Dendritic cell treated with granulocyte-macrophage colony-stimulating factor and Interleukin-4, amounts not matched to agents 40 ng/mL and 50 ng/mL, for 4 days (primary cell): ENCODE measurements around the gene MAFB.

Experiments
- H3K27ac Mint-ChIP-seq: one replicate; pipeline ENCODE4 v1.8.0; 2022; ENCODE audit warnings: mild to moderate bottlenecking, mixed read lengths
- H3K27me3 Mint-ChIP-seq: one replicate; pipeline ENCODE4 v1.8.0; 2022; ENCODE audit warnings: mild to moderate bottlenecking, mixed read lengths
- H3K36me3 Mint-ChIP-seq: one replicate; pipeline ENCODE4 v1.8.0; 2022; ENCODE audit warnings: low read depth, mixed read lengths
- H3K4me1 Mint-ChIP-seq: one replicate; pipeline ENCODE4 v1.8.0; 2022; ENCODE audit warnings: low read depth, mixed read lengths
- H3K4me3 Mint-ChIP-seq: one replicate; pipeline ENCODE4 v1.8.0; 2022; ENCODE audit warnings: mild to moderate bottlenecking, moderate library complexity, mixed read lengths
- H3K9me3 Mint-ChIP-seq: one replicate; pipeline ENCODE4 v1.8.0; 2022; ENCODE audit warnings: mixed read lengths
- intact Hi-C: fragments of 100-400 bp; cut with micrococcal nuclease; formaldehyde crosslinking; loops from one replicate; pipeline ENCODE4 v1.15.0; 2022

The MAFB gene

GRCh38 chr20:40714109-40714508 is 25.1 kb upstream of the MAFB start:
- Mint-ChIP-seq H3K27me3 (peaks cover 22% of the 10 kb centered on the region), H3K4me3 (no peak overlapping the region), H3K9me3 (no peaks in the 10 kb centered on the region), H3K4me1 (peaks cover 8% of the 10 kb centered on the region), H3K36me3 (no peaks in the 10 kb centered on the region), H3K27ac (no peak overlapping the region)
- intact Hi-C loops, result no loop called here

DNA sequence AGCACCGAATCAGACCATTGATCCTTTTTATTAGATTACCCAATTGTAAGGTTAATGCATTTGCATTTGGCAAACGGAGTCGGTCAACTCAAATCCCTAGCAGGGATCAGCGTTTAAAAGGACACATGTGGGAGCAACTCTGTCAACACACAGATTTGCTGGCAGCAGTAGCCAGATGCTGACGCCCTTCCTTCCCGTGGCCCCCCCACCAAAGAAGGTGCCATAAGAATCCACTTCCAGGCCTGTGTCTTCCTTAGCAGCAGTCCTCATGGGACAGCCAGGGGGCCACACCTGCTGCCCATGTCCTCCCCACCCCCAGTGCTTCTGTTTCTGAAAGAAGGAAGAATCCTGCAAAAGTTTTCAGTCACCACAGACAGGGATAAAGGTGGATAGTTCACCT is 24.5 kb upstream of the MAFB start:
- intact Hi-C loops, result no loop called here
- Mint-ChIP-seq H3K4me3 (no peak overlapping the region), H3K4me1 (peaks cover 2% of the 10 kb centered on the region), H3K27ac (no peak overlapping the region), H3K27me3 (peaks cover 22% of the 10 kb centered on the region), H3K36me3 (no peaks in the 10 kb centered on the region), H3K9me3 (no peaks in the 10 kb centered on the region)

- peaks cover 19% of the 10 kb centered on the region for H3K27me3 Mint-ChIP-seq
- H3K4me3 Mint-ChIP-seq, result no peak overlapping the region
- H3K36me3 Mint-ChIP-seq, result no peaks in the 10 kb centered on the region
- intact Hi-C loops, result no loop called here
- H3K27ac Mint-ChIP-seq, result no peak overlapping the region
- peaks cover 6% of the 10 kb centered on the region for H3K4me1 Mint-ChIP-seq
- H3K9me3 Mint-ChIP-seq, result no peaks in the 10 kb centered on the region
Observed at GRCh38 chr20:40711079-40711478, 22.0 kb upstream of the MAFB start.

- Mint-ChIP-seq H3K9me3 (no peaks in the 10 kb centered on the region), H3K27me3 (peaks cover 19% of the 10 kb centered on the region)
Observed at GRCh38 chr20:40710603-40711002, 21.6 kb upstream of the MAFB start.

DNA sequence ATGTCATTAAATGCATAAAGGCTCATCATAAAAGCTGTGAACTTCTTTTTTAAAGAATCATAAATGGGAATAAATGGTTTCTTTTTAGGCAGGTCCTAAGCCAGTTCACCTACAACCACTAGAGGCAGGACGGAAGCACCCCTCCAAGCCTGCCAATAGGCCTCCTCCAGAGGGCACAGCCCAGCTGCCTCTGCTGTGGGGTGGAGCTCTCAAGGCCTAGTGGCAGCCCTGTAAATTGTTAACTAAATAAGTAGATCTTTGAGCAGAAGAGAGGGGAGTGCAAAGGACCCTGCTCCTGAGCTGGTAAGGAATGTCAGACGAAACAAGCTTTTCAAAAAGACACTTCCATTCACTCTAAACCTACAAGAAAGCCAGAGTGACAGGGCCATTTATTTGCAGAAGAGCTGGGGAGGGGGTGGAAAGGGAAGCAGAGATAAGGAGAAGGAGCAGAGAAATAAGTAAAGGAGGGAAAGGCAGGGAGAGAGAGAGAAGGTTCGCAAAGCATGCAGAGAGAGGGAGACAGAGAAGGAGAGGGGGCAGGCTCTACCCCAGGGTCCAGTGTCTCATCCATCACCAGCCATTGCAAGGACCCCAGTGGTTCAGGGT is 18.0 kb upstream of the MAFB start:
- no peak overlapping the region for H3K27ac Mint-ChIP-seq
- no peaks in the 10 kb centered on the region for H3K36me3 Mint-ChIP-seq
- peaks cover 24% of the 10 kb centered on the region for H3K4me1 Mint-ChIP-seq
- peaks cover 21% of the 10 kb centered on the region for H3K27me3 Mint-ChIP-seq
- no peak overlapping the region for H3K4me3 Mint-ChIP-seq
- H3K9me3 Mint-ChIP-seq, result no peaks in the 10 kb centered on the region
- intact Hi-C loops, result no loop called here

More at GRCh38 chr20:40710603-40711002, 21.6 kb upstream of the MAFB start:
- Mint-ChIP-seq H3K4me1 (peaks cover 6% of the 10 kb centered on the region), H3K36me3 (no peaks in the 10 kb centered on the region), H3K4me3 (no peak overlapping the region), H3K27ac (no peak overlapping the region)
- intact Hi-C loops, result no loop called here

DNA sequence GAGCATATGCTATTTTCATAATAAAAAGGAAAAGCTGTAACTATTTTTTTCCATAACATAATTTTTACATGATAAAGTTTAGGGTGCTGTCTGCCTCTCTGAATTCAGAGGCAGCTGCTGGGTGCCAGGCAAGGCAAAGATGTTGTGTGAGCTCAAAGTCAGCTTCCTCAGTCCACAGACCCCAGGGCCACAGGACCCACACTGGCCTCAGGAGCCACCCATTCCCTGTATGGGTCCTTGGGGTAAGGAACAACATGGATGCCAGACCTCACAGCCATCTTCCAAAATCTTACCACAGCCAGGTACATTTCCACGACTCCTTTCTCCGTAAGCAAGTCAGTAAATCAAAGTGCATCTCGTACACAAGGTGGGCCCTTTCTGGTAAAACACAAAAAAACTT is 16.4 kb upstream of the MAFB start:
- peaks cover 24% of the 10 kb centered on the region for H3K4me1 Mint-ChIP-seq
- H3K27me3 Mint-ChIP-seq, result peaks cover 9% of the 10 kb centered on the region
- no peaks in the 10 kb centered on the region for H3K9me3 Mint-ChIP-seq
- no peak overlapping the region for H3K27ac Mint-ChIP-seq
- intact Hi-C loops, result no loop called here
- no peaks in the 10 kb centered on the region for H3K36me3 Mint-ChIP-seq
- H3K4me3 Mint-ChIP-seq, result no peak overlapping the region

- Mint-ChIP-seq H3K4me3 (no peak overlapping the region), H3K27ac (no peak overlapping the region), H3K36me3 (no peaks in the 10 kb centered on the region), H3K4me1 (peaks cover 24% of the 10 kb centered on the region), H3K27me3 (peaks cover 14% of the 10 kb centered on the region), H3K9me3 (no peaks in the 10 kb centered on the region)
- intact Hi-C loops, result loop anchor here (5.0 kb wide), 1 partner anchor 257 kb away; no protein-coding TSS in a partner anchor
Observed at GRCh38 chr20:40704828-40705227, 15.8 kb upstream of the MAFB start.

DNA sequence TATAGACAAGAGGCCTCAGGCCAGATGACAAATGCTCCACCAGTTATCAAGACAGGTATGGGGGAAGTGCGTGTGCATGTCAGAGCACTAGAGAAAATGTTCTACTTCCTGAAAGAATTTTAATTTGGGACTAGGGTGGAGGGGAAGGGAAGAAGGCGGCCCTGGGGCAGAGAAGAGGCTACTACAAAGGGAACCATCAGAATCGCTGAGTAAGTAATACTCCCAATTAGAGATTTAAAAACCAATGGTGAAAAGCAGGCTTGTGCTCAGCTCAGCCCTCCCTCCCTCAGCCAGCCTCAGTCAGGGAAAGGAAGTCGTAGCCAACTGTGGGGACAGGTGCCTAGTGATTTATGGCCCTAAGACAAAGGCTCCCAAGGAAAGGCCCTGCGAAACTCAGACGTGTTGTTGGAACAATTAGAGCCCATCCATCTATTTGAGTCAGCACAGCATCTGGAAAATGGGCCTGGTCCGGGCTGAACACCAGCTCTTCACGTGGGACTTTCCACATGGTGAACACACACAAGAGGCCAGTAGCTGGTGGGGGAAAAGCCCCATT is 15.0 kb upstream of the MAFB start:
- Mint-ChIP-seq H3K27ac (no peak overlapping the region), H3K9me3 (no peaks in the 10 kb centered on the region), H3K4me3 (no peak overlapping the region), H3K4me1 (peaks cover 24% of the 10 kb centered on the region), H3K36me3 (no peaks in the 10 kb centered on the region), H3K27me3 (peaks cover 18% of the 10 kb centered on the region)
- intact Hi-C loops, result loop anchor here (5.0 kb wide), 1 partner anchor 258 kb away; no protein-coding TSS in a partner anchor

GRCh38 chr20:40702504-40702903 is 13.5 kb upstream of the MAFB start:
- Mint-ChIP-seq H3K27me3 (peaks cover 27% of the 10 kb centered on the region), H3K4me1 (peaks cover 36% of the 10 kb centered on the region), H3K36me3 (no peaks in the 10 kb centered on the region), H3K9me3 (no peaks in the 10 kb centered on the region), H3K27ac (no peak overlapping the region), H3K4me3 (no peak overlapping the region)
- intact Hi-C loops, result loop anchor here (5.0 kb wide), 1 partner anchor 260 kb away; no protein-coding TSS in a partner anchor

DNA sequence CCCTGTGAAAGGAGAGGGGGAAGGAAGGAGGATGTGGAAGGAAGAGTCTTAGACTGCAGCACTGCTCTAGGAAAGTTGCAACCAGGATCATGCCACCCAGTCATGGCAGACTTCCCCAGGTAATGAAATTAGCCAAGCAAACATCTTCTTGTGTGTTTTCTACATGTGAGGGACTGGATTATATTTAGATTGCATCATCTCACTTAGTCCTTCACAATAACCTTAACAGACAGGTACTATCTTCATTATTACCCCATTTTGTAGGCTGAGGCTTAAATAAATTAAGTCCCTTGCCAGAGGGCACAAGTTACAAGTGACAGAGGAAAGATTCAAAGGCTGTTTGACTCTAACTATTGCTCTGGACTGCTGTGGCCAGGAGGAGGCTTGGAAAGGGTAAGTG is 9.7 kb upstream of the MAFB start:
- H3K27me3 Mint-ChIP-seq, result peaks cover 56% of the 10 kb centered on the region
- peaks cover 38% of the 10 kb centered on the region for H3K4me1 Mint-ChIP-seq
- H3K9me3 Mint-ChIP-seq, result no peaks in the 10 kb centered on the region
- no peak overlapping the region for H3K4me3 Mint-ChIP-seq
- no peaks in the 10 kb centered on the region for H3K36me3 Mint-ChIP-seq
- H3K27ac Mint-ChIP-seq, result peak overlapping the region; percentile 25
- intact Hi-C loops, result no loop called here

DNA sequence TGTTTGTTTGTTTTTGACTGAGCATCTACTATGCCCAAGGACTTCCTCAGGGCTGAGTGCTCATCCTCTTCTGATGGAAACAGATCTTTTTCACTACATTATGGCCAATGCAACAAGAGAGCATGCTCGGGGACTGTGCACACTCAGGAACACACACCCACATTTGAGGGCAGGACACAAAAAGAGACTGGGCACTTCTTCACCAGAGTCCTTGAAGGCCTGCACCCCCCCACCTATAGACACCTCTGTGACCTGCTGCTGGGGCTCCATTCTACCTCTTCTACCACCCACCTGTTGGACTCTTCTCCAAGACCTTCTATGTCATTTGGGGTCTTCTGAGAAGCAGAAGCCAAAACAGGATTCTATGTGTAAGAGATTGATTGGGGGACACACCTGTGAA is 9.2 kb upstream of the MAFB start:
- no peak overlapping the region for H3K4me3 Mint-ChIP-seq
- intact Hi-C loops, result no loop called here
- H3K9me3 Mint-ChIP-seq, result no peaks in the 10 kb centered on the region
- peak overlapping the region; percentile 25 for H3K27ac Mint-ChIP-seq
- peaks cover 61% of the 10 kb centered on the region for H3K27me3 Mint-ChIP-seq
- no peaks in the 10 kb centered on the region for H3K36me3 Mint-ChIP-seq
- peaks cover 35% of the 10 kb centered on the region for H3K4me1 Mint-ChIP-seq

- H3K27ac Mint-ChIP-seq, result peak overlapping the region; percentile 77
- H3K4me3 Mint-ChIP-seq, result peak overlapping the region; percentile 50
- peaks cover 42% of the 10 kb centered on the region for H3K4me1 Mint-ChIP-seq
- H3K27me3 Mint-ChIP-seq, result peaks cover 67% of the 10 kb centered on the region
- no peaks in the 10 kb centered on the region for H3K9me3 Mint-ChIP-seq
- intact Hi-C loops, result no loop called here
- no peaks in the 10 kb centered on the region for H3K36me3 Mint-ChIP-seq
Observed at GRCh38 chr20:40697541-40697940, 8.5 kb upstream of the MAFB start.

DNA sequence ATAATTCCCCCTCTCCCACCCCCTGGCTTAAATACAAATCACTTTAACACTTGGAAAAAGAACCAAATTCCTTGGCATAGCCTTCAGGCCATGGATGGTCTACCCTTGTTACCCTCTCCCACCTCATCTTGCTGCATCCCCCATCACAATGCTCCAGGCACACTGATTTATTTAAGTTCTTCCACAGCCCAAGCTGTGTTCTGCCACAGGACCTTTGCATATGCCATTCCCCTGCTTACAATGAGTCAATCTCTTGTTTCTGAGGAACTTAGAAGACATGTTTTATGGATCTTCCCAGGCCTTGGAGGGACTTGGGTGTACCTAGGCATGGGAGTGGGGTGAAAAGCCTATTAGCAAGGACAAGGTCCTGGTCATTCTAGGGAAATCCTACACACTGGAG is 6.2 kb upstream of the MAFB start:
- Mint-ChIP-seq H3K9me3 (no peaks in the 10 kb centered on the region), H3K4me1 (peaks cover 65% of the 10 kb centered on the region), H3K4me3 (no peak overlapping the region), H3K27me3 (peaks cover 85% of the 10 kb centered on the region), H3K27ac (no peak overlapping the region), H3K36me3 (no peaks in the 10 kb centered on the region)
- intact Hi-C loops, result no loop called here

DNA sequence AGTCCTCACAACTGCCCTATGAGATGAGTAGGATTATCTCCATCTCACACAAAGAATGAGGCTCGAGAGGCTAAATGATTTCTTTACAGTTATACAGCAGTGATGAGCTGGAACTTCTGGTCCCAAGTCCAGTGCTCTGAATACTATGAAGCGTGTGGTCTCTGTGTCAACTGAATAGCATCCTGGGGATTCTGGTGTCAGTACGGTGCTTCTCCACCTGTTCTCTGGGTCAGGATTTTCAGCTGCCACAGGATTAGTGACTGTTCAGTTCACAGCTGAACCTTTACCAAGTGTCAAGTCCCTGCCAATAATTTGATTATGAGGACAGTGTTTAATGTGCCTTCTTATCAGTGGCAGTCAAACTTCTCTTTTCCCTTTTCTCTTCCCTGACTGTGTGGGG is 5.2 kb upstream of the MAFB start:
- Mint-ChIP-seq H3K27ac (no peak overlapping the region), H3K36me3 (no peaks in the 10 kb centered on the region), H3K27me3 (peaks cover 80% of the 10 kb centered on the region), H3K4me3 (no peak overlapping the region), H3K4me1 (peaks cover 75% of the 10 kb centered on the region), H3K9me3 (no peaks in the 10 kb centered on the region)
- intact Hi-C loops, result loop anchor here (5.0 kb wide), 1 partner anchor 532 kb away; no protein-coding TSS in a partner anchor
